GM19455 (cell line): ENCODE data around the gene NCOA7.
"Not testable (repeated sequence)": the region's sequence is repeated elsewhere in the genome, so short reads cannot be mapped to it uniquely, and the experiment has no call there.

ENCODE experiments used
- ATAC-seq: cut with Tn5 transposase; IDR thresholded peaks from one replicate; pipeline ENCODE4 v1.9.1; 2021; ENCODE audit not compliant: unreplicated experiment

NCOA7 gene

GRCh38 chr6:125753937-125754259 is 36.9 kb upstream of the NCOA7 start:
- ATAC-seq = no peak

- no peak for ATAC-seq
These were observed 36.2 kb upstream of the NCOA7 start for GRCh38 chr6:125754566-125754965.

GRCh38 chr6:125759184-125759902 is 31.4 kb upstream of the NCOA7 start:
- ATAC-seq = no peak

- no peak for ATAC-seq
These were observed 30.8 kb upstream of the NCOA7 start for GRCh38 chr6:125759959-125760457.

GRCh38 chr6:125764121-125764671 is 26.6 kb upstream of the NCOA7 start:
- no peak for ATAC-seq

GRCh38 chr6:125765944-125766343 is 24.8 kb upstream of the NCOA7 start:
- ATAC-seq = no peak

- no peak for ATAC-seq
These were observed 24.1 kb upstream of the NCOA7 start for GRCh38 chr6:125766641-125767040.

- ATAC-seq = no peak
These were observed 21.5 kb upstream of the NCOA7 start for GRCh38 chr6:125769147-125769783.

- no peak for ATAC-seq
These were observed 17.1 kb upstream of the NCOA7 start for GRCh38 chr6:125773387-125774341.

- not testable (repeated sequence) for ATAC-seq
These were observed 14.5 kb upstream of the NCOA7 start for GRCh38 chr6:125776107-125776826.

GRCh38 chr6:125779924-125780539 is 10.7 kb upstream of the NCOA7 start:
- peak; percentile 78 for ATAC-seq

GRCh38 chr6:125780540-125781313 is 10.0 kb upstream of the NCOA7 start:
- peak; percentile 78 for ATAC-seq

- peak; percentile 45 for ATAC-seq
These were observed 9.4 kb upstream of the NCOA7 start for GRCh38 chr6:125781314-125781868.

GRCh38 chr6:125784365-125784764 is 6.4 kb upstream of the NCOA7 start:
- no peak for ATAC-seq

- no peak for ATAC-seq
These were observed 3.0 kb upstream of the NCOA7 start for GRCh38 chr6:125787791-125788190.

- no peak for ATAC-seq
These were observed 1.6 kb upstream of the NCOA7 start for GRCh38 chr6:125789167-125789566.

GRCh38 chr6:125789576-125790357 is 993 bp upstream of the NCOA7 start:
- ATAC-seq = peak; percentile 23

GRCh38 chr6:125791151-125791819 is 525 bp downstream of the NCOA7 start:
- peak; percentile 33 for ATAC-seq
